Liver (tissue), 3 donors: ENCODE data around the gene CHTF18.

ENCODE experiments used
- GABPA ChIP-seq, 2 donors: IDR thresholded peaks in 1 of 2; conservative IDR thresholded peaks in 1 of 2; 2 replicates each; pipeline ENCODE4 v1.6.1; 2016; ENCODE audit warnings: antibody characterized with exemption in 2 of 2, mild to moderate bottlenecking in 1 of 2, moderate library complexity in 1 of 2
- YY1 ChIP-seq: IDR thresholded peaks from 2 replicates; pipeline ENCODE4 v1.6.1; 2016; ENCODE audit warnings: antibody characterized with exemption, mild to moderate bottlenecking
- TF ChIP-seq, protein P1 (sequence below): fragments of 150-350 bp; IDR thresholded peaks from 2 replicates; pipeline ENCODE4 v1.5.1; 2017; ENCODE audit warnings: improper control_type of control experiment, low read depth, low read length; ENCODE audit not compliant: missing input control
- TF ChIP-seq, protein P2 (sequence below): IDR thresholded peaks from 2 replicates; pipeline ENCODE4 v1.6.1; 2016; ENCODE audit warnings: antibody characterized with exemption
- donor health status: healthy.
- donor health status: healthy.

DNA sequence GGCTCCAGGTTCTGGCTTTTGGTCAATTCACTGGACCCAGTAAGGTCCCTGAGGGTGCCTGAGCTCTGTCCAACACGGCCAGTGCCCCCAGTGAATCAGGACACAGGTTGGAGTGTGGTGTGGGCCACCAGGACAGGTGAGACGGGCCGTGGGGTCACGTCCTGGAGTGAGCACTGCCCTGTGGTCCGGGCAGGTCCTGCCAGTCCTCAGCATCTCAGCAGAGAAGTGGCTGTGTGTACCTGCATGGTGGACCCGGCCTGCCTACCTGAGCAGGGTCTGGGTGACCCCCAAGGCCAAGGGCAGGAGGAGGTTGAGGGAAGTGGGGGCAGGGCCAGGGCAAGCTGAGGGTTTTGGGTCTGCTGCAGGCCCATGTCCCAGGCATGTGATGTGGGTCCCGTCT lies 14.0 kb downstream of the CHTF18 start:
- TF ChIP-seq, protein P1, sequence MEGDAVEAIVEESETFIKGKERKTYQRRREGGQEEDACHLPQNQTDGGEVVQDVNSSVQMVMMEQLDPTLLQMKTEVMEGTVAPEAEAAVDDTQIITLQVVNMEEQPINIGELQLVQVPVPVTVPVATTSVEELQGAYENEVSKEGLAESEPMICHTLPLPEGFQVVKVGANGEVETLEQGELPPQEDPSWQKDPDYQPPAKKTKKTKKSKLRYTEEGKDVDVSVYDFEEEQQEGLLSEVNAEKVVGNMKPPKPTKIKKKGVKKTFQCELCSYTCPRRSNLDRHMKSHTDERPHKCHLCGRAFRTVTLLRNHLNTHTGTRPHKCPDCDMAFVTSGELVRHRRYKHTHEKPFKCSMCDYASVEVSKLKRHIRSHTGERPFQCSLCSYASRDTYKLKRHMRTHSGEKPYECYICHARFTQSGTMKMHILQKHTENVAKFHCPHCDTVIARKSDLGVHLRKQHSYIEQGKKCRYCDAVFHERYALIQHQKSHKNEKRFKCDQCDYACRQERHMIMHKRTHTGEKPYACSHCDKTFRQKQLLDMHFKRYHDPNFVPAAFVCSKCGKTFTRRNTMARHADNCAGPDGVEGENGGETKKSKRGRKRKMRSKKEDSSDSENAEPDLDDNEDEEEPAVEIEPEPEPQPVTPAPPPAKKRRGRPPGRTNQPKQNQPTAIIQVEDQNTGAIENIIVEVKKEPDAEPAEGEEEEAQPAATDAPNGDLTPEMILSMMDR: no peak
- TF ChIP-seq, protein P2, sequence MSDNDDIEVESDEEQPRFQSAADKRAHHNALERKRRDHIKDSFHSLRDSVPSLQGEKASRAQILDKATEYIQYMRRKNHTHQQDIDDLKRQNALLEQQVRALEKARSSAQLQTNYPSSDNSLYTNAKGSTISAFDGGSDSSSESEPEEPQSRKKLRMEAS: no peak
- no peak for TF ChIP-seq YY1
- no peak for TF ChIP-seq GABPA (IDR thresholded peaks at IDR 0.05 in 1 of 2, conservative IDR thresholded peaks at IDR 0.05 in 1 of 2)
